Measurements from ENCODE around the gene SCFD2.

DNA sequence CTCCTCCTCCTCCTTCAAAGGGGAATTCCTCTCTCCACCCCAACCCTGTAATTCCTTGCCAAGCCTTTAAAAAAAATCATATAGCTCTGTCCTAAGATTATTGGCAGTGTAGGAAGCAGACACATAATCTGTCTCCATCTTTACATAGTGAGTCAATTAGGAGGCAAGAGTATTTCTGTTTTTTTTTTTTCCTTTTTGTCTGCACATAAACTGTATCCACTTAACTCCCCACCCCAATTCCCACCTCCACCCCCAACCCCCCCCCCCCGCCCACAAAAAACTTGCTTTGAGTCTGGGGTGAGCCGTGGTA is 321.3 kb downstream of the SCFD2 start:
- TF ChIP-seq KDM1A (IDR thresholded peaks at IDR 0.05; ENCODE audit: low read depth) (no peak), CTCF (IDR thresholded peaks at IDR 0.05) (no peak), EP300 (IDR thresholded peaks at IDR 0.05) (no peak)
